Ascending aorta (tissue), 2 donors: ENCODE results near the gene TDP1. TPM values are rescaled to one million over a fixed set of nuclear protein-coding genes. Genes with fewer than 3 reads are reported as not detected.

ENCODE experiments used
- DNase-seq, 2 donors: peaks; one replicate each; pipeline ENCODE4 v3.0.0-alpha.2; 2019; ENCODE audit warnings: low spot score in 2 of 2
- H3K27ac ChIP-seq, 2 donors: fragments of 200-600 bp; sonication (generic); one replicate each; pipeline ENCODE4 v1.5.1; 2016 to 2017; ENCODE audit warnings: mild to moderate bottlenecking in 1 of 2
- H3K27me3 ChIP-seq: fragments of 200-600 bp; sonication (generic); one replicate; pipeline ENCODE4 v1.5.1; 2017
- H3K36me3 ChIP-seq, 2 donors: fragments of 200-600 bp; sonication (generic); one replicate each; pipeline ENCODE4 v1.5.1; 2016
- H3K4me1 ChIP-seq, 2 donors: fragments of 200-600 bp; sonication (generic); one replicate each; pipeline ENCODE4 v1.5.1; 2016 to 2017; ENCODE audit warnings: mild to moderate bottlenecking in 1 of 2
- H3K4me3 ChIP-seq, 2 donors: fragments of 200-600 bp; sonication (generic); one replicate each; pipeline ENCODE4 v1.5.1; 2016 to 2017; ENCODE audit warnings: mild to moderate bottlenecking in 1 of 2
- H3K9me3 ChIP-seq, 2 donors: fragments of 200-600 bp; sonication (generic); one replicate each; pipeline ENCODE4 v1.5.1; 2016
- CTCF ChIP-seq, 3 experiments: fragments of 200-600 bp in 2 of 3; fragments of 450-650 bp in 1 of 3; sonication (generic) in 2 of 3; IDR thresholded peaks; one replicate each; pipeline ENCODE4 v1.5.1; 2016 to 2019; ENCODE audit warnings: antibody characterized with exemption in 3 of 3, mild to moderate bottlenecking in 1 of 3, moderate library complexity in 1 of 3
- intact Hi-C: fragments of 100-400 bp; cut with DNase I; formaldehyde crosslinking; loops from one replicate; pipeline ENCODE4 v1.15.1; 2023
- total RNA-seq: library from RNA; depleted of rRNA; stranded (reverse); fragments of >200 nt; gene quantifications from one replicate; pipeline ENCODE4 v1.1.0, GENCODE V29; 2016

Gene TDP1
- total RNA-seq, 1 donor from 2014 or later: 9.4 TPM

- Histone ChIP-seq H3K27ac (no peak overlapping the region), H3K27me3 (no peaks in the 10 kb centered on the region), H3K4me1 (peaks cover 0 to 23% of the 10 kb centered on the region in 2 donors), H3K36me3 (no peaks in the 10 kb centered on the region), H3K4me3 (peak overlapping the region in 1 of 2 donors; percentile 10), H3K9me3 (no peaks in the 10 kb centered on the region)
- TF ChIP-seq CTCF (IDR thresholded peaks at IDR 0.05): no peak
- intact Hi-C loops: loop anchor here (2.0 to 10.0 kb wide), 9 partner anchors 63 to 868 kb away; partner anchors contain the start of gene FOXN3
- no peak for DNase-seq
Measured at GRCh38 chr14:89910691-89911009, 45.1 kb upstream of the TDP1 start.

GRCh38 chr14:89911010-89911919, 44.5 kb upstream of the TDP1 start:
- intact Hi-C loops: loop anchor here (2.0 to 10.0 kb wide), 9 partner anchors 64 to 869 kb away; partner anchors contain the start of gene FOXN3

GRCh38 chr14:89912221-89912620, 43.5 kb upstream of the TDP1 start:
- intact Hi-C loops: loop anchor here (5.0 to 10.0 kb wide), 8 partner anchors 65 to 870 kb away; partner anchors contain the start of gene FOXN3
- H3K4me1 ChIP-seq: peaks cover 0 to 23% of the 10 kb centered on the region in 2 donors
- no peak for TF ChIP-seq CTCF (IDR thresholded peaks at IDR 0.05)
- no peak for DNase-seq
- no peaks in the 10 kb centered on the region for H3K9me3 ChIP-seq
- H3K4me3 ChIP-seq: no peak overlapping the region
- no peaks in the 10 kb centered on the region for H3K27me3 ChIP-seq
- H3K27ac ChIP-seq: peak overlapping the region; percentile 37 to 48
- no peaks in the 10 kb centered on the region for H3K36me3 ChIP-seq

More at GRCh38 chr14:89911010-89911919, 44.5 kb upstream of the TDP1 start:
- TF ChIP-seq CTCF (IDR thresholded peaks at IDR 0.05): no peak
- Histone ChIP-seq H3K4me1 (peaks cover 0 to 23% of the 10 kb centered on the region in 2 donors), H3K36me3 (no peaks in the 10 kb centered on the region), H3K27me3 (no peaks in the 10 kb centered on the region), H3K27ac (peak overlapping the region; percentile 37 to 48), H3K4me3 (peak overlapping the region in 1 of 2 donors; percentile 10), H3K9me3 (no peaks in the 10 kb centered on the region)
- peak in 1 of 2 donors; percentile 71 for DNase-seq

- Histone ChIP-seq H3K4me1 (peaks cover 0 to 23% of the 10 kb centered on the region in 2 donors), H3K36me3 (no peaks in the 10 kb centered on the region), H3K27me3 (no peaks in the 10 kb centered on the region), H3K27ac (peak overlapping the region in 1 of 2 donors; percentile 6), H3K4me3 (no peak overlapping the region), H3K9me3 (no peaks in the 10 kb centered on the region)
- no peak for TF ChIP-seq CTCF (IDR thresholded peaks at IDR 0.05)
- peak in 1 of 2 donors; percentile 72 for DNase-seq
- intact Hi-C loops: loop anchor here (5.0 to 10.0 kb wide), 8 partner anchors 65 to 870 kb away; partner anchors contain the start of gene FOXN3
Measured at GRCh38 chr14:89912667-89913211, 43.0 kb upstream of the TDP1 start.

- DNase-seq: peak in 1 of 2 donors; percentile 81
- no peak overlapping the region for H3K27ac ChIP-seq
- H3K27me3 ChIP-seq: no peaks in the 10 kb centered on the region
- no peaks in the 10 kb centered on the region for H3K9me3 ChIP-seq
- no peak overlapping the region for H3K4me3 ChIP-seq
- no peaks in the 10 kb centered on the region for H3K36me3 ChIP-seq
- peaks cover 0 to 23% of the 10 kb centered on the region in 2 donors for H3K4me1 ChIP-seq
- peak; percentile 79 to 98 (median 95) for TF ChIP-seq CTCF (IDR thresholded peaks at IDR 0.05)
- intact Hi-C loops: loop anchor here (1.0 to 10.0 kb wide), 2 partner anchors 700 to 888 kb away; no protein-coding TSS in a partner anchor
Measured at GRCh38 chr14:89915114-89915878, 40.4 kb upstream of the TDP1 start.
